GOT3 (cell line): Measurements from ENCODE around the gene NBR1.
"Not testable (repeated sequence)": the region's sequence is repeated elsewhere in the genome, so short reads cannot be mapped to it uniquely, and the experiment has no call there.

Experiments used
- DNase-seq: peaks from one replicate; lab custom pipeline; 2025; ENCODE audit warnings: mixed read lengths; lab: John Stamatoyannopoulos, UW

NBR1 gene

GRCh38 chr17:43246456-43246855 is 75.4 kb downstream of the NBR1 start:
- DNase-seq, result not testable (repeated sequence)
